HEK293 (cell line): Measurements from ENCODE around the gene GMCL1.

Experiments
- BCL11B ChIP-seq: fragments of 450-650 bp; formaldehyde crosslinking; IDR thresholded peaks from 2 replicates; pipeline ENCODE4 v1.5.1; 2016; ENCODE audit warnings: low read depth, missing biosample characterization, missing genetic modification characterization
- KLF8 ChIP-seq: fragments of 450-650 bp; formaldehyde crosslinking; IDR thresholded peaks from 2 replicates; pipeline ENCODE4 v1.5.1; 2016; ENCODE audit warnings: missing biosample characterization, missing genetic modification characterization
- MEIS1 ChIP-seq: sonication (generic); formaldehyde crosslinking; IDR thresholded peaks from 2 replicates; pipeline ENCODE4 v1.8.1; 2022; ENCODE audit warnings: missing genetic modification reagents, mild to moderate bottlenecking, borderline replicate concordance
- PRDM1 ChIP-seq: fragments of 450-650 bp; formaldehyde crosslinking; IDR thresholded peaks from 2 replicates; pipeline ENCODE4; 2016; ENCODE audit warnings: missing biosample characterization, missing genetic modification characterization
- PRDM2 ChIP-seq: fragments of 450-650 bp; formaldehyde crosslinking; IDR thresholded peaks from 2 replicates; pipeline ENCODE4 v1.5.1; 2016; ENCODE audit warnings: missing biosample characterization, missing genetic modification characterization, borderline replicate concordance
- SETDB1 ChIP-seq: IDR thresholded peaks from one replicate; pipeline ENCODE4 v1.6.1; 2017; ENCODE audit warnings: mild to moderate bottlenecking, low read length, moderate library complexity, mixed read lengths; ENCODE audit not compliant: insufficient read length
- TCF7L2 ChIP-seq: IDR thresholded peaks from 2 replicates; pipeline ENCODE4 v1.6.1; 2011; ENCODE audit warnings: low read depth, mild to moderate bottlenecking, inconsistent platforms, low read length, moderate library complexity, borderline replicate concordance
- ZBTB48 ChIP-seq: fragments of 450-650 bp; formaldehyde crosslinking; IDR thresholded peaks from 2 replicates; pipeline ENCODE4 v1.5.1; 2016; ENCODE audit warnings: missing biosample characterization, missing genetic modification characterization
- ZEB2 ChIP-seq: fragments of 450-650 bp; formaldehyde crosslinking; IDR thresholded peaks from 2 replicates; pipeline ENCODE4 v1.5.1; 2016; ENCODE audit warnings: missing biosample characterization, missing genetic modification characterization
- ZNF121 ChIP-seq: fragments of 450-650 bp; formaldehyde crosslinking; IDR thresholded peaks from 2 replicates; pipeline ENCODE4 v1.5.1; 2016; ENCODE audit warnings: missing biosample characterization, missing genetic modification characterization
- ZNF132 ChIP-seq: fragments of 450-650 bp; formaldehyde crosslinking; IDR thresholded peaks from 2 replicates; pipeline ENCODE4 v1.5.1; 2017; ENCODE audit warnings: missing biosample characterization, missing genetic modification characterization, borderline replicate concordance
- ZNF133 ChIP-seq: fragments of 450-650 bp; formaldehyde crosslinking; IDR thresholded peaks from 2 replicates; pipeline ENCODE4 v1.5.1; 2016; ENCODE audit warnings: missing biosample characterization, missing genetic modification characterization
- ZNF138 ChIP-seq: fragments of 450-650 bp; formaldehyde crosslinking; IDR thresholded peaks from 2 replicates; pipeline ENCODE4 v1.5.1; 2016; ENCODE audit warnings: missing biosample characterization, missing genetic modification characterization, borderline replicate concordance
- ZNF16 ChIP-seq: fragments of 450-650 bp; formaldehyde crosslinking; IDR thresholded peaks from 2 replicates; pipeline ENCODE4 v1.5.1; 2016; ENCODE audit warnings: low read depth, missing biosample characterization, missing genetic modification characterization
- ZNF292 ChIP-seq: fragments of 450-650 bp; formaldehyde crosslinking; IDR thresholded peaks from 2 replicates; pipeline ENCODE4 v1.5.1; 2016; ENCODE audit warnings: low read depth, missing biosample characterization, missing genetic modification characterization, borderline replicate concordance
- ZNF324 ChIP-seq: fragments of 450-650 bp; formaldehyde crosslinking; IDR thresholded peaks from 2 replicates; pipeline ENCODE4 v1.5.1; 2016; ENCODE audit warnings: missing biosample characterization, missing genetic modification characterization
- ZNF394 ChIP-seq: fragments of 450-650 bp; formaldehyde crosslinking; IDR thresholded peaks from 2 replicates; pipeline ENCODE4 v1.5.1; 2016; ENCODE audit warnings: missing biosample characterization, missing genetic modification characterization, mild to moderate bottlenecking, moderate library complexity, borderline replicate concordance
- ZNF433 ChIP-seq: fragments of 450-650 bp; formaldehyde crosslinking; IDR thresholded peaks from 2 replicates; pipeline ENCODE4 v1.5.1; 2016; ENCODE audit warnings: missing biosample characterization, missing genetic modification characterization, low read depth
- ZNF501 ChIP-seq: fragments of 450-650 bp; formaldehyde crosslinking; IDR thresholded peaks from 2 replicates; pipeline ENCODE4 v1.5.1; 2016; ENCODE audit warnings: missing biosample characterization, missing genetic modification characterization
- ZNF510 ChIP-seq: fragments of 450-650 bp; formaldehyde crosslinking; IDR thresholded peaks from 2 replicates; pipeline ENCODE4 v1.5.1; 2018; ENCODE audit warnings: mild to moderate bottlenecking, missing genetic modification characterization, missing biosample characterization; ENCODE audit not compliant: insufficient replicate concordance
- ZNF629 ChIP-seq: fragments of 450-650 bp; formaldehyde crosslinking; IDR thresholded peaks from 2 replicates; pipeline ENCODE4 v1.5.1; 2017; ENCODE audit warnings: missing biosample characterization, missing genetic modification characterization
- ZNF654 ChIP-seq: fragments of 450-650 bp; formaldehyde crosslinking; IDR thresholded peaks from 2 replicates; pipeline ENCODE4 v1.5.1; 2016; ENCODE audit warnings: low read depth, missing biosample characterization, missing genetic modification characterization
- ZNF707 ChIP-seq: fragments of 450-650 bp; formaldehyde crosslinking; IDR thresholded peaks from 2 replicates; pipeline ENCODE4 v1.5.1; 2016; ENCODE audit warnings: missing biosample characterization, missing genetic modification characterization
- ZNF768 ChIP-seq: fragments of 450-650 bp; formaldehyde crosslinking; IDR thresholded peaks from 2 replicates; pipeline ENCODE4 v1.5.1; 2018; ENCODE audit warnings: missing biosample characterization, mild to moderate bottlenecking, missing genetic modification characterization
- ZNF792 ChIP-seq: fragments of 450-650 bp; formaldehyde crosslinking; IDR thresholded peaks from 2 replicates; pipeline ENCODE4 v1.5.1; 2016; ENCODE audit warnings: missing biosample characterization, missing genetic modification characterization
- ZSCAN30 ChIP-seq: fragments of 450-650 bp; IDR thresholded peaks from 2 replicates; pipeline ENCODE4 v1.5.1; 2018; ENCODE audit warnings: missing biosample characterization, mild to moderate bottlenecking, missing genetic modification characterization, moderate library complexity
- TF ChIP-seq, protein P1 (sequence below): fragments of 450-650 bp; formaldehyde crosslinking; IDR thresholded peaks from 2 replicates; pipeline ENCODE4 v1.5.1; 2016; ENCODE audit warnings: missing biosample characterization, missing genetic modification characterization
- TF ChIP-seq, protein P2 (sequence below): fragments of 450-650 bp; formaldehyde crosslinking; IDR thresholded peaks from 2 replicates; pipeline ENCODE4 v1.5.1; 2017; ENCODE audit warnings: missing biosample characterization, missing genetic modification characterization
- TF ChIP-seq, protein P3 (sequence below): fragments of 450-650 bp; formaldehyde crosslinking; optimal IDR thresholded peaks from 2 replicates; pipeline ENCODE3; 2016; ENCODE audit warnings: missing biosample characterization, mild to moderate bottlenecking, missing genetic modification characterization

The GMCL1 gene

DNA sequence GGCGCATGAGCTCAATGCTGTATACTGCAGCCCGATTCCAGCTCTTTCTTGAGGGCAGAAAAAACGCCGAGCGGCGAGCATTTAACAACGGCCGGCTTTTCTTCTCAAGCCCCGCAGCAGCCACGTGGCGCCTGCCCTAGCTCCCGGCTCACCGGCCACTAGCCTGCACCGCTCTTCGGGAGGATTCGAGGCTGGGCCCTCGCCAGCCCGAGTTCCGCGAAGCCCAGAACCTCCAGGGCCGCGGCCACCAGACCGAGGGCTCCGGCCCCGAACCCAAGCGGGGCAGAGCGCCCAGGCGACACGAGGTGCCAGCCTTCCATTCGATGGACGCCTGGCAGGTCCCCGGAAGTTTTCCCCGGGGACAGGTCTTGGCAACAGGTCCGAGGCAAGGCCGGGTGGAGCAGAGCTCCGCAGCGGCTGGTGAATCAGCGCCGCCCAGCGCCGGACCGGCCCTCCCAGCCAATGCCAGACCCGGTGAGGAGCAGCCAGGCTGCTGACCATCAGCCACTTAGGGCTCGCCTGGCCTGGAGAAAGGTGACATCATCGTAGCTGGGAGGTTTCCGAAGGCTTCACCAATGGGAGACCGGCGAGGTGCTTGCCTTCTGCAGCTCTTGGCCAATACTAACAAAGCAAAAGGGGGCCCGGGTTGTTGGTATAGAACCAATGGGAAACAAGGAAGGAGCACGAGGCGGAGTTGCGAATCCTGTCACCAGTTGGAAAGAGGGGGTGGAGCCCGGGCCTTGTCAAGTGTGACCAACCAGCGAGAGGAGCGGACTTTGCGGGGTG, 84.9 kb downstream of the GMCL1 start (continued):
- TF ChIP-seq ZEB2 (peak; percentile 71), ZNF629 (tag by site-specific recombination) (peak; percentile 68; the same call in 1 of the 2 replicates), ZNF654 (tag by site-specific recombination) (no peak), ZNF510 (tag by site-specific recombination) (no peak), PRDM1 (tag by site-specific recombination) (no peak), ZSCAN30 (tag by site-specific recombination) (peak; percentile 92), ZNF792 (tag by site-specific recombination) (no peak), ZNF394 (peak; percentile 43; the same call in 1 of the 2 replicates), ZBTB48 (tag by site-specific recombination) (peak; percentile 69; the same call in 1 of the 2 replicates), BCL11B (tag by site-specific recombination) (peak; percentile 83; the same call in 1 of the 2 replicates), ZNF707 (tag by site-specific recombination) (no peak), ZNF138 (tag by site-specific recombination) (no peak), PRDM2 (no peak), SETDB1 (no peak), TCF7L2 (no peak), ZNF121 (tag by site-specific recombination) (no peak), ZNF292 (no peak), ZNF133 (tag by site-specific recombination) (no peak), KLF8 (peak; percentile 67; the same call in 1 of the 2 replicates), MEIS1 (no peak), ZNF132 (no peak), ZNF324 (tag by site-specific recombination) (no peak), ZNF501 (tag by site-specific recombination) (peak; percentile 97), ZNF433 (tag by site-specific recombination) (no peak), ZNF768 (tag by site-specific recombination) (no peak), ZNF16 (no peak)
- TF ChIP-seq, protein P1, sequence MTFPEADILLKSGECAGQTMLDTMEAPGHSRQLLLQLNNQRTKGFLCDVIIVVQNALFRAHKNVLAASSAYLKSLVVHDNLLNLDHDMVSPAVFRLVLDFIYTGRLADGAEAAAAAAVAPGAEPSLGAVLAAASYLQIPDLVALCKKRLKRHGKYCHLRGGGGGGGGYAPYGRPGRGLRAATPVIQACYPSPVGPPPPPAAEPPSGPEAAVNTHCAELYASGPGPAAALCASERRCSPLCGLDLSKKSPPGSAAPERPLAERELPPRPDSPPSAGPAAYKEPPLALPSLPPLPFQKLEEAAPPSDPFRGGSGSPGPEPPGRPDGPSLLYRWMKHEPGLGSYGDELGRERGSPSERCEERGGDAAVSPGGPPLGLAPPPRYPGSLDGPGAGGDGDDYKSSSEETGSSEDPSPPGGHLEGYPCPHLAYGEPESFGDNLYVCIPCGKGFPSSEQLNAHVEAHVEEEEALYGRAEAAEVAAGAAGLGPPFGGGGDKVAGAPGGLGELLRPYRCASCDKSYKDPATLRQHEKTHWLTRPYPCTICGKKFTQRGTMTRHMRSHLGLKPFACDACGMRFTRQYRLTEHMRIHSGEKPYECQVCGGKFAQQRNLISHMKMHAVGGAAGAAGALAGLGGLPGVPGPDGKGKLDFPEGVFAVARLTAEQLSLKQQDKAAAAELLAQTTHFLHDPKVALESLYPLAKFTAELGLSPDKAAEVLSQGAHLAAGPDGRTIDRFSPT: peak; percentile 88
- TF ChIP-seq, protein P2, sequence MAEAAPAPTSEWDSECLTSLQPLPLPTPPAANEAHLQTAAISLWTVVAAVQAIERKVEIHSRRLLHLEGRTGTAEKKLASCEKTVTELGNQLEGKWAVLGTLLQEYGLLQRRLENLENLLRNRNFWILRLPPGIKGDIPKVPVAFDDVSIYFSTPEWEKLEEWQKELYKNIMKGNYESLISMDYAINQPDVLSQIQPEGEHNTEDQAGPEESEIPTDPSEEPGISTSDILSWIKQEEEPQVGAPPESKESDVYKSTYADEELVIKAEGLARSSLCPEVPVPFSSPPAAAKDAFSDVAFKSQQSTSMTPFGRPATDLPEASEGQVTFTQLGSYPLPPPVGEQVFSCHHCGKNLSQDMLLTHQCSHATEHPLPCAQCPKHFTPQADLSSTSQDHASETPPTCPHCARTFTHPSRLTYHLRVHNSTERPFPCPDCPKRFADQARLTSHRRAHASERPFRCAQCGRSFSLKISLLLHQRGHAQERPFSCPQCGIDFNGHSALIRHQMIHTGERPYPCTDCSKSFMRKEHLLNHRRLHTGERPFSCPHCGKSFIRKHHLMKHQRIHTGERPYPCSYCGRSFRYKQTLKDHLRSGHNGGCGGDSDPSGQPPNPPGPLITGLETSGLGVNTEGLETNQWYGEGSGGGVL (tag by site-specific recombination): no peak
- TF ChIP-seq, protein P3, sequence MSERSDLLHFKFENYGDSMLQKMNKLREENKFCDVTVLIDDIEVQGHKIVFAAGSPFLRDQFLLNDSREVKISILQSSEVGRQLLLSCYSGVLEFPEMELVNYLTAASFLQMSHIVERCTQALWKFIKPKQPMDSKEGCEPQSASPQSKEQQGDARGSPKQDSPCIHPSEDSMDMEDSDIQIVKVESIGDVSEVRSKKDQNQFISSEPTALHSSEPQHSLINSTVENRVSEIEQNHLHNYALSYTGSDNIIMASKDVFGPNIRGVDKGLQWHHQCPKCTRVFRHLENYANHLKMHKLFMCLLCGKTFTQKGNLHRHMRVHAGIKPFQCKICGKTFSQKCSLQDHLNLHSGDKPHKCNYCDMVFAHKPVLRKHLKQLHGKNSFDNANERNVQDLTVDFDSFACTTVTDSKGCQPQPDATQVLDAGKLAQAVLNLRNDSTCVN (tag by site-specific recombination): peak; percentile 36
